H9 (cell line): ENCODE data around the gene MAP2K3. TPM values are rescaled to one million over a fixed set of nuclear protein-coding genes. Genes with fewer than 3 reads are reported as not detected.

ENCODE experiments used
- DNase-seq: peaks from one replicate; pipeline ENCODE4 v3.0.0-alpha.2; 2017
- H2AFZ ChIP-seq: one replicate; pipeline ENCODE4 v1.6.1; 2013; ENCODE audit warnings: mild to moderate bottlenecking, low read length, control low read depth, moderate library complexity
- H2AK5ac ChIP-seq: 2 replicates; pipeline ENCODE4 v1.6.1; 2013; ENCODE audit warnings: low read length, control low read depth, mixed read lengths; ENCODE audit not compliant: insufficient read length
- H2BK120ac ChIP-seq: one replicate; pipeline ENCODE4 v1.6.1; 2013; ENCODE audit warnings: low read depth, mild to moderate bottlenecking, low read length, control low read depth, inconsistent platforms; ENCODE audit not compliant: poor library complexity, severe bottlenecking
- H2BK12ac ChIP-seq: 2 replicates; pipeline ENCODE4 v1.6.1; 2013; ENCODE audit warnings: low read length, control low read depth, mixed read lengths, low read depth; ENCODE audit not compliant: insufficient read length
- H2BK15ac ChIP-seq: 2 replicates; pipeline ENCODE4 v1.6.1; 2013; ENCODE audit warnings: low read depth, low read length, control low read depth
- H2BK20ac ChIP-seq: one replicate; pipeline ENCODE4 v1.6.1; 2013; ENCODE audit warnings: low read depth, mild to moderate bottlenecking, low read length, control low read depth, inconsistent platforms; ENCODE audit not compliant: poor library complexity, severe bottlenecking
- H2BK5ac ChIP-seq: 2 replicates; pipeline ENCODE4 v1.6.1; 2013; ENCODE audit warnings: low read length, control low read depth, mixed read lengths; ENCODE audit not compliant: insufficient read length
- H3K14ac ChIP-seq: 2 replicates; pipeline ENCODE4 v1.6.1; 2013; ENCODE audit warnings: low read length, control low read depth; ENCODE audit not compliant: insufficient read depth
- H3K18ac ChIP-seq: 2 replicates; pipeline ENCODE4 v1.6.1; 2013; ENCODE audit warnings: low read depth, mild to moderate bottlenecking, mixed read lengths, low read length, control low read depth; ENCODE audit not compliant: insufficient read length
- H3K23ac ChIP-seq: 2 replicates; pipeline ENCODE4 v1.6.1; 2013; ENCODE audit warnings: low read length, control low read depth, mixed read lengths, low read depth; ENCODE audit not compliant: insufficient read length
- H3K23me2 ChIP-seq: 2 replicates; pipeline ENCODE4 v1.6.1; 2013; ENCODE audit warnings: low read depth, mild to moderate bottlenecking, mixed read lengths, low read length, control low read depth; ENCODE audit not compliant: insufficient read length, poor library complexity, severe bottlenecking
- H3K27ac ChIP-seq: 2 replicates; pipeline ENCODE4 v1.5.1; 2013; ENCODE audit warnings: low read length, control low read depth, mixed read lengths, low read depth; ENCODE audit not compliant: insufficient read length
- H3K27me3 ChIP-seq: 2 replicates; pipeline ENCODE4 v1.6.1; 2013; ENCODE audit warnings: low read length, control low read depth, inconsistent platforms; ENCODE audit not compliant: insufficient read depth
- H3K4ac ChIP-seq: 2 replicates; pipeline ENCODE4 v1.6.1; 2013; ENCODE audit warnings: low read depth, mild to moderate bottlenecking, control low read depth, inconsistent platforms, low read length, moderate library complexity
- H3K4me1 ChIP-seq: 2 replicates; pipeline ENCODE4 v1.6.1; 2013; ENCODE audit warnings: low read length, control low read depth, inconsistent platforms; ENCODE audit not compliant: insufficient read depth
- H3K4me2 ChIP-seq: 2 replicates; pipeline ENCODE4 v1.6.1; 2013; ENCODE audit warnings: low read length, control low read depth, mixed read lengths; ENCODE audit not compliant: insufficient read length, insufficient read depth
- H3K56ac ChIP-seq: 2 replicates; pipeline ENCODE4 v1.6.1; 2013; ENCODE audit warnings: low read depth, mild to moderate bottlenecking, mixed read lengths, low read length, control low read depth; ENCODE audit not compliant: insufficient read length
- H3K79me1 ChIP-seq: 2 replicates; pipeline ENCODE4 v1.6.1; 2013; ENCODE audit warnings: low read depth, mild to moderate bottlenecking, moderate library complexity, low read length, control low read depth, inconsistent platforms; ENCODE audit not compliant: insufficient read depth, poor library complexity, severe bottlenecking
- H3K79me2 ChIP-seq: 2 replicates; pipeline ENCODE4 v1.6.1; 2013; ENCODE audit warnings: low read length, control low read depth, inconsistent platforms; ENCODE audit not compliant: insufficient read depth
- H3K9ac ChIP-seq: 2 replicates; pipeline ENCODE4 v1.6.1; 2013; ENCODE audit warnings: low read length, control low read depth, mixed read lengths; ENCODE audit not compliant: insufficient read length; ENCODE audit errors: extremely low read depth
- H3K9me3 ChIP-seq: one replicate; pipeline ENCODE4 v1.6.1; 2013; ENCODE audit warnings: low read depth, low read length, inconsistent platforms; ENCODE audit not compliant: control insufficient read depth
- H3T11ph ChIP-seq: one replicate; pipeline ENCODE4 v1.6.1; 2013; ENCODE audit warnings: mild to moderate bottlenecking, low read length, control low read depth, inconsistent platforms
- H4K20me1 ChIP-seq: one replicate; pipeline ENCODE4 v1.6.1; 2013; ENCODE audit not compliant: control insufficient read depth, insufficient read length, insufficient read depth
- H4K5ac ChIP-seq: 2 replicates; pipeline ENCODE4 v1.6.1; 2013; ENCODE audit warnings: low read depth, mild to moderate bottlenecking, mixed read lengths, low read length, control low read depth; ENCODE audit not compliant: insufficient read length
- H4K8ac ChIP-seq: replicated peaks from 2 replicates; pipeline ENCODE4 v1.6.1; 2013; ENCODE audit warnings: low read length, control low read depth, mixed read lengths, low read depth; ENCODE audit not compliant: insufficient read length
- H4K91ac ChIP-seq: 2 replicates; pipeline ENCODE4 v1.6.1; 2013; ENCODE audit warnings: low read depth, mild to moderate bottlenecking, moderate library complexity, mixed read lengths, low read length, control low read depth; ENCODE audit not compliant: insufficient read length
- H3K27ac Mint-ChIP-seq, 3 experiments: 2 replicates in 2 of 3; 3 replicates in 1 of 3; pipeline ENCODE4 v1.8.0; 2020 to 2021; ENCODE audit warnings: mixed read lengths in 3 of 3, mild to moderate bottlenecking in 1 of 3, moderate library complexity in 1 of 3
- H3K27me3 Mint-ChIP-seq: 2 replicates; pipeline ENCODE4 v1.8.0; 2021; ENCODE audit warnings: low read depth, mild to moderate bottlenecking, moderate library complexity, mixed read lengths
- H3K36me3 Mint-ChIP-seq, 3 experiments: 2 replicates in 2 of 3; 3 replicates in 1 of 3; pipeline ENCODE4 v1.8.0; 2020 to 2021; ENCODE audit warnings: low read depth in 3 of 3, mixed read lengths in 3 of 3; ENCODE audit not compliant: insufficient read depth in 1 of 3
- H3K4me1 Mint-ChIP-seq, 2 experiments: 2 replicates each; pipeline ENCODE4 v1.8.0; 2020; ENCODE audit warnings: mixed read lengths in 2 of 2
- H3K4me3 Mint-ChIP-seq, 2 experiments: 2 replicates in 1 of 2; 3 replicates in 1 of 2; pipeline ENCODE4 v1.8.0; 2020 to 2021; ENCODE audit warnings: mild to moderate bottlenecking in 2 of 2, mixed read lengths in 2 of 2, moderate library complexity in 1 of 2
- H3K9me3 Mint-ChIP-seq, 2 experiments: 2 replicates in 1 of 2; 3 replicates in 1 of 2; pipeline ENCODE4 v1.8.0; 2020; ENCODE audit warnings: mild to moderate bottlenecking in 2 of 2, mixed read lengths in 2 of 2, moderate library complexity in 1 of 2
- WGBS: extraction: QIAGEN DNeasy Blood & Tissue Kit; methylation state at CpG from one replicate; pipeline ENCODE4 v1.1.7; 2013; ENCODE audit warnings: missing lambda C conversion rate, low lambda C conversion rate, mixed read lengths; ENCODE audit not compliant: insufficient read length; ENCODE audit errors: extremely low coverage; 5-methylcytosine and 5-hydroxymethylcytosine counted together
- total RNA-seq: library from RNA; stranded (reverse); gene quantifications from 2 replicates; pipeline ENCODE4 v1.2.1, GENCODE V29; 2021
- TF ChIP-seq, protein P1 (sequence below): fragments of 200-600 bp; sonication (generic); conservative IDR thresholded peaks from 3 replicates; pipeline ENCODE4 v1.8.0; 2021; ENCODE audit warnings: antibody characterized with exemption, mild to moderate bottlenecking

The MAP2K3 gene
- total RNA-seq, 1 experiment from 2014 or later = 26.1 TPM

DNA sequence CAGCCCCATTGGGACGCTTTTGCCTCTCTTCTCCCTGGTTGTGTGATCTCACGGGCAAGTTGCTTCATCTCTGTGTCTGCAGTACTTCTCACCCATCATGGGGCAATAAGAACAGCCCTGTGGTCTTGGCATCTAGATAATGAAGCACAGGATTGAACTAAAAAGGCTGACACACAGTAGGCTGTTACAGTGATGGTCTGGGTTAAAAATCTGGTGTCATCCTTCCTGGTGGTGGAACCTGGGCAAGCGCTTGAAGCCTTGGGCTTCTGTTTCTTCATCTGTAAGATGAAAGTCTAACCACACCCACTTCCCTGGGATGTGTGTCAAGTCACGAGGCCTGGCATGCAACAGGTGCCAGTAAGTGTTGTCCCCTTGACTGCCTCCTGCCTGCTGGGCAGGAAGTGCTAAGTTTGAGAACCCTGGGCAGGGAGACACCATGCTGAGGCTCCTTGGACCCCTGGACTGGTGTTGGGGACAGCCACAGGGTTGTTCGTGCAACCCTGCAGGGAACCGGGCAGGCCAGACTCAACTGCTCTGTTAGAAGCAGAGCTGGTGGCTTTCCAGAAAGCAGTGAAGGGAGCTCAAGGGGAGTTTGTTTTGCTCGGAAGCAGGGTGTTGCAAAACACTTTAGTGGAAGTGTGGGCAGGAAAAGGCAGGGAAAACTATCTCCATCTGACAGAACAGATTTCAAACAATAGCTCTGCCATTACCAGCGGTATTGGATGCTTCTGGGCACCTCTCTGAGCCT lies 5.9 kb upstream of the MAP2K3 start:
- Histone ChIP-seq H2BK20ac (no peak overlapping the region), H3K27ac (no peak overlapping the region), H2AK5ac (no peak overlapping the region), H3K79me2 (no peaks in the 10 kb centered on the region), H4K91ac (no peak overlapping the region), H2AFZ (no peak overlapping the region), H3K9ac (no peak overlapping the region), H3K18ac (no peak overlapping the region), H3K23ac (no peak overlapping the region), H4K5ac (no peak overlapping the region), H3K4ac (no peak overlapping the region), H2BK120ac (no peak overlapping the region), H3K56ac (no peak overlapping the region), H3K23me2 (peaks cover 14% of the 10 kb centered on the region), H4K20me1 (no peaks in the 10 kb centered on the region), H2BK5ac (no peak overlapping the region), H3K9me3 (no peaks in the 10 kb centered on the region), H3K4me2 (no peak overlapping the region), H3K79me1 (no peaks in the 10 kb centered on the region), H4K8ac (no peak overlapping the region), H3T11ph (no peak overlapping the region), H3K14ac (no peak overlapping the region), H2BK15ac (no peak overlapping the region), H2BK12ac (no peak overlapping the region), H3K27me3 (peaks cover 10% of the 10 kb centered on the region; the same call in 1 of the 2 replicates), H3K4me1 (peaks cover 3% of the 10 kb centered on the region; the same call in 1 of the 2 replicates)
- no peaks in the 10 kb centered on the region; a peak in 1 of 5 replicates for H3K9me3 Mint-ChIP-seq
- H3K27ac Mint-ChIP-seq = peak overlapping the region in 1 of 3 experiments; percentile 71; a peak in 1 of 7 replicates
- H3K36me3 Mint-ChIP-seq = no peaks in the 10 kb centered on the region; a peak in 1 of 7 replicates
- peaks cover 86% of the 10 kb centered on the region for H3K27me3 Mint-ChIP-seq
- no peak for DNase-seq
- no CpG with 5 or more reads among the region's 8 CpGs for WGBS
- TF ChIP-seq, protein P1, sequence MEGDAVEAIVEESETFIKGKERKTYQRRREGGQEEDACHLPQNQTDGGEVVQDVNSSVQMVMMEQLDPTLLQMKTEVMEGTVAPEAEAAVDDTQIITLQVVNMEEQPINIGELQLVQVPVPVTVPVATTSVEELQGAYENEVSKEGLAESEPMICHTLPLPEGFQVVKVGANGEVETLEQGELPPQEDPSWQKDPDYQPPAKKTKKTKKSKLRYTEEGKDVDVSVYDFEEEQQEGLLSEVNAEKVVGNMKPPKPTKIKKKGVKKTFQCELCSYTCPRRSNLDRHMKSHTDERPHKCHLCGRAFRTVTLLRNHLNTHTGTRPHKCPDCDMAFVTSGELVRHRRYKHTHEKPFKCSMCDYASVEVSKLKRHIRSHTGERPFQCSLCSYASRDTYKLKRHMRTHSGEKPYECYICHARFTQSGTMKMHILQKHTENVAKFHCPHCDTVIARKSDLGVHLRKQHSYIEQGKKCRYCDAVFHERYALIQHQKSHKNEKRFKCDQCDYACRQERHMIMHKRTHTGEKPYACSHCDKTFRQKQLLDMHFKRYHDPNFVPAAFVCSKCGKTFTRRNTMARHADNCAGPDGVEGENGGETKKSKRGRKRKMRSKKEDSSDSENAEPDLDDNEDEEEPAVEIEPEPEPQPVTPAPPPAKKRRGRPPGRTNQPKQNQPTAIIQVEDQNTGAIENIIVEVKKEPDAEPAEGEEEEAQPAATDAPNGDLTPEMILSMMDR = no peak
- H3K4me3 Mint-ChIP-seq = no peak overlapping the region
- H3K4me1 Mint-ChIP-seq = peaks cover 11% of the 10 kb centered on the region in 2 experiments
